Measurements from ENCODE around the gene WNT1. TPM values are rescaled to one million over a fixed set of nuclear protein-coding genes. Genes with fewer than 3 reads are reported as not detected.

WNT1 gene
- total RNA-seq, 2 donors from 2014 or later, result not detected

- Histone ChIP-seq H3K9me3 (ENCODE audit: control insufficient read depth, low read length) (no peaks in the 10 kb centered on the region), H3K4me1 (ENCODE audit: control insufficient read depth, insufficient read depth, low read length) (peaks cover 5% of the 10 kb centered on the region), H3K9ac (ENCODE audit: extremely low read depth, low read length, poor library complexity, severe bottlenecking) (no peak overlapping the region), H3K4me3 (ENCODE audit: low read length) (peak overlapping the region; percentile 96), H3K36me3 (ENCODE audit: control insufficient read depth, insufficient read depth, low read length) (peaks cover 53% of the 10 kb centered on the region), H3K27me3 (ENCODE audit: control insufficient read depth, insufficient read depth, low read length, poor library complexity, severe bottlenecking) (no peaks in the 10 kb centered on the region), H3K27ac (ENCODE audit: low read depth, low read length) (no peak overlapping the region)
- H3K9me3 Mint-ChIP-seq, result no peaks in the 10 kb centered on the region
- H3K4me3 Mint-ChIP-seq, result no peak overlapping the region
- no peak for DNase-seq
- WGBS, 2 experiments (ENCODE audit: insufficient coverage in 1 of 2, insufficient read length in 1 of 2), result 95 to 98% methylated on average over 3 of the region's 3 CpGs
- TF ChIP-seq CTCF (conservative IDR thresholded peaks at IDR 0.05), result no peak
- peaks cover 17% of the 10 kb centered on the region for H3K4me1 Mint-ChIP-seq
- no peak overlapping the region for H3K27ac Mint-ChIP-seq
- peaks cover 46% of the 10 kb centered on the region for H3K36me3 Mint-ChIP-seq (ENCODE audit: low read depth)
- H3K27me3 Mint-ChIP-seq (ENCODE audit: insufficient read depth), result no peaks in the 10 kb centered on the region
These were observed 24.1 kb upstream of the WNT1 start for GRCh38 chr12:48954061-48954460.

GRCh38 chr12:48954841-48955501 is 23.2 kb upstream of the WNT1 start:
- 92 to 95% methylated on average over 2 to 3 of the region's 3 CpGs for WGBS, 2 experiments (ENCODE audit: insufficient coverage in 1 of 2, insufficient read length in 1 of 2)

GRCh38 chr12:48956279-48957140 is 21.6 kb upstream of the WNT1 start:
- peak overlapping the region; percentile 97 for H3K27ac Mint-ChIP-seq
- H3K27ac ChIP-seq (ENCODE audit: low read depth, low read length), result peak overlapping the region; percentile 50
- TF ChIP-seq CTCF (conservative IDR thresholded peaks at IDR 0.05), result peak; percentile 53
- peaks cover 17% of the 10 kb centered on the region for H3K4me1 Mint-ChIP-seq
- H3K36me3 ChIP-seq (ENCODE audit: control insufficient read depth, insufficient read depth, low read length), result peaks cover 35% of the 10 kb centered on the region
- no peaks in the 10 kb centered on the region for H3K9me3 Mint-ChIP-seq
- no peaks in the 10 kb centered on the region for H3K27me3 ChIP-seq (ENCODE audit: control insufficient read depth, insufficient read depth, low read length, poor library complexity, severe bottlenecking)
- 0 to 1% methylated on average over 5 to 27 of the region's 29 CpGs for WGBS, 2 experiments (ENCODE audit: insufficient coverage in 1 of 2, insufficient read length in 1 of 2)
- H3K4me3 Mint-ChIP-seq, result peak overlapping the region; percentile 98
- H3K4me3 ChIP-seq (ENCODE audit: low read length), result peak overlapping the region; percentile 96
- peak; percentile 98 for DNase-seq
- peaks cover 5% of the 10 kb centered on the region for H3K27me3 Mint-ChIP-seq (ENCODE audit: insufficient read depth)
- peaks cover 5% of the 10 kb centered on the region for H3K4me1 ChIP-seq (ENCODE audit: control insufficient read depth, insufficient read depth, low read length)
- peaks cover 34% of the 10 kb centered on the region for H3K36me3 Mint-ChIP-seq (ENCODE audit: low read depth)
- peak overlapping the region; percentile 80 for H3K9ac ChIP-seq (ENCODE audit: extremely low read depth, low read length, poor library complexity, severe bottlenecking)
- no peaks in the 10 kb centered on the region for H3K9me3 ChIP-seq (ENCODE audit: control insufficient read depth, low read length)

More at GRCh38 chr12:48954841-48955501, 23.2 kb upstream of the WNT1 start:
- H3K4me1 ChIP-seq (ENCODE audit: control insufficient read depth, insufficient read depth, low read length), result peaks cover 5% of the 10 kb centered on the region
- Mint-ChIP-seq H3K27ac (no peak overlapping the region), H3K9me3 (no peaks in the 10 kb centered on the region), H3K36me3 (ENCODE audit: low read depth) (peaks cover 39% of the 10 kb centered on the region), H3K4me3 (peak overlapping the region; percentile 98), H3K4me1 (peaks cover 17% of the 10 kb centered on the region), H3K27me3 (ENCODE audit: insufficient read depth) (no peaks in the 10 kb centered on the region)
- H3K27ac ChIP-seq (ENCODE audit: low read depth, low read length), result no peak overlapping the region
- H3K9me3 ChIP-seq (ENCODE audit: control insufficient read depth, low read length), result no peaks in the 10 kb centered on the region
- H3K4me3 ChIP-seq (ENCODE audit: low read length), result peak overlapping the region; percentile 96
- peaks cover 46% of the 10 kb centered on the region for H3K36me3 ChIP-seq (ENCODE audit: control insufficient read depth, insufficient read depth, low read length)
- no peak for TF ChIP-seq CTCF (conservative IDR thresholded peaks at IDR 0.05)
- no peak for DNase-seq
- H3K9ac ChIP-seq (ENCODE audit: extremely low read depth, low read length, poor library complexity, severe bottlenecking), result no peak overlapping the region
- H3K27me3 ChIP-seq (ENCODE audit: control insufficient read depth, insufficient read depth, low read length, poor library complexity, severe bottlenecking), result no peaks in the 10 kb centered on the region

All from endodermal cell (in vitro differentiated cells).